HepG2 (cell line): ENCODE results near the gene TUT1. TPM values are rescaled to one million over a fixed set of nuclear protein-coding genes. Genes with fewer than 3 reads are reported as not detected.

Source experiments
- ATAC-seq: fragments of 200-7000 bp; cut with Tn5 transposase; 3 replicates; pipeline ENCODE4 v1.9.1; 2020; ENCODE audit warnings: mild to moderate bottlenecking, moderate library complexity
- BruUV-seq: library from RNA; stranded (reverse); fragments of 400-500 nt; replicated peaks from 2 replicates; lab custom pipeline; 2021; lab: Mats Ljungman, UMichigan
- CTCF ChIA-PET: fragments of 300-600 bp; formaldehyde crosslinking; extraction: SDS; loops from one replicate; lab custom pipeline; 2021; ENCODE audit warnings: low total read pairs, inconsistent platforms, low intra/inter-chr PET ratio; lab: Yijun Ruan, JAX
- POLR2A ChIA-PET: fragments of 350-600 bp; sonication (Branson Sonifier 250); formaldehyde crosslinking; loops from one replicate; lab custom pipeline; 2020; ENCODE audit warnings: antibody characterized with exemption, inconsistent platforms; lab: Yijun Ruan, JAX
- DNase-seq: peaks from one replicate; pipeline ENCODE4 v3.0.0-alpha.2; 2015; ENCODE audit warnings: low spot score
- FAIRE-seq: peaks from 3 replicates; lab custom pipeline; 2011; peaks lifted over from hg19 to GRCh38; lab: Jason Lieb, UNC
- H2AFZ ChIP-seq: one replicate; pipeline ENCODE4 v1.6.1; 2011; ENCODE audit warnings: low read length, inconsistent platforms
- H3K27ac ChIP-seq: fragments of 300-600 bp; 3 replicates; pipeline ENCODE4 v1.8.0; 2011; ENCODE audit warnings: mixed run types, mild to moderate bottlenecking, mixed read lengths, low read length, inconsistent platforms; ENCODE audit not compliant: insufficient read depth; ENCODE audit errors: extremely low read length
- H3K27me3 ChIP-seq, 2 experiments: fragments of 200-600 bp in 1 of 2; 2 replicates in 1 of 2; 3 replicates in 1 of 2; pipeline versions ENCODE4 v1.6.0 to v1.8.0; 2011; ENCODE audit warnings: low read length in 2 of 2, mild to moderate bottlenecking in 2 of 2, moderate library complexity in 2 of 2, inconsistent platforms in 1 of 2; ENCODE audit not compliant: insufficient read depth in 2 of 2, control insufficient read depth in 1 of 2
- H3K36me3 ChIP-seq, 2 experiments: fragments of 200-600 bp in 1 of 2; replicated peaks in 1 of 2; 2 replicates in 1 of 2; 3 replicates in 1 of 2; pipeline versions ENCODE4 v1.5.1 to v1.8.0; 2011; ENCODE audit warnings: low read length in 2 of 2, inconsistent platforms in 1 of 2; ENCODE audit not compliant: insufficient read depth in 2 of 2, control insufficient read depth in 1 of 2
- H3K4me1 ChIP-seq: 2 replicates; pipeline ENCODE4 v1.5.1; 2012; ENCODE audit warnings: low read length, inconsistent platforms; ENCODE audit not compliant: insufficient read depth
- H3K4me2 ChIP-seq: 2 replicates; pipeline ENCODE4 v1.6.0; 2011; ENCODE audit warnings: low read depth, low read length, inconsistent platforms
- H3K4me3 ChIP-seq, 3 experiments: fragments of 200-600 bp in 1 of 3; sonication (generic), shearing (Covaris generic) in 1 of 3; replicated peaks in 1 of 3; 2 replicates each; pipeline ENCODE4 v1.5.1; 2011 to 2016; ENCODE audit warnings: low read length in 3 of 3, inconsistent platforms in 2 of 3, low read depth in 2 of 3, mild to moderate bottlenecking in 2 of 3, control low read depth in 1 of 3, mixed read lengths in 1 of 3; ENCODE audit not compliant: insufficient read depth in 1 of 3
- H3K79me2 ChIP-seq: one replicate; pipeline ENCODE4 v1.6.1; 2011; ENCODE audit warnings: low read length, inconsistent platforms; ENCODE audit not compliant: insufficient read depth
- H3K9ac ChIP-seq: 2 replicates; pipeline ENCODE4 v1.6.0; 2011; ENCODE audit warnings: mild to moderate bottlenecking, low read depth, low read length, inconsistent platforms; ENCODE audit not compliant: insufficient read depth
- H3K9me3 ChIP-seq: 2 replicates; pipeline ENCODE4 v1.5.1; 2012; ENCODE audit warnings: mild to moderate bottlenecking, low read length
- H4K20me1 ChIP-seq: 2 replicates; pipeline ENCODE4 v1.6.0; 2011; ENCODE audit warnings: inconsistent platforms, mild to moderate bottlenecking, low read length, moderate library complexity; ENCODE audit not compliant: insufficient read depth
- AGO2 ChIP-seq: fragments of 200-400 bp; formaldehyde crosslinking; optimal IDR thresholded peaks from 2 replicates; pipeline ENCODE3; 2017; ENCODE audit warnings: mild to moderate bottlenecking, low read depth, low read length, moderate library complexity
- ATAD3A ChIP-seq: sonication (generic); formaldehyde crosslinking; IDR thresholded peaks from 2 replicates; pipeline ENCODE4 v1.4.0; 2020; ENCODE audit warnings: missing genetic modification reagents
- HCFC1 ChIP-seq: fragments of 150-350 bp; IDR thresholded peaks from 2 replicates; pipeline ENCODE4 v1.6.1; 2014; ENCODE audit warnings: low read depth, low read length
- HES4 ChIP-seq: sonication (generic); formaldehyde crosslinking; IDR thresholded peaks from 2 replicates; pipeline ENCODE4 v1.9.0; 2021; ENCODE audit warnings: mild to moderate bottlenecking, missing genetic modification reagents, borderline replicate concordance
- KDM5A ChIP-seq: fragments of 200-600 bp; sonication (generic); IDR thresholded peaks from 2 replicates; pipeline ENCODE4 v1.7.0; 2018; ENCODE audit warnings: antibody characterized with exemption, mild to moderate bottlenecking, low read length, borderline replicate concordance
- RFX3 ChIP-seq: IDR thresholded peaks from 2 replicates; pipeline ENCODE4 v1.6.1; 2016; ENCODE audit warnings: missing biosample characterization, missing genetic modification reagents
- SMAD9 ChIP-seq: sonication (generic); formaldehyde crosslinking; IDR thresholded peaks from 2 replicates; pipeline ENCODE4 v1.5.1; 2020; ENCODE audit warnings: mild to moderate bottlenecking, missing genetic modification reagents
- ZNF737 ChIP-seq: sonication (generic); formaldehyde crosslinking; IDR thresholded peaks from 2 replicates; pipeline ENCODE4 v1.5.0; 2020; ENCODE audit warnings: missing genetic modification reagents, mild to moderate bottlenecking, borderline replicate concordance
- WGBS: methylation state at CpG from one replicate; pipeline ENCODE4 v1.1.6; 2017; ENCODE audit warnings: low lambda C conversion rate; 5-methylcytosine and 5-hydroxymethylcytosine counted together
- in situ Hi-C: cut with HindIII; loops from 2 replicates; pipeline ENCODE4 v1.10.0; 2017; ENCODE audit warnings: low pct_unique_long_range_greater_than_20kb; ENCODE audit not compliant: extremely low pct_ligation_motif_present
- intact Hi-C: fragments of 100-400 bp; cut with micrococcal nuclease; formaldehyde crosslinking; loops from one replicate; pipeline ENCODE4 v1.10.0; 2022; ENCODE audit not compliant: unreplicated experiment
- polyA plus RNA-seq, 8 experiments: library from polyadenylated mRNA; depleted of rRNA in 3 of 8; stranded (reverse) in 7 of 8; unstranded in 1 of 8; fragments of >200 nt; fragmentation: Illumina TruSeq in 4 of 8; extraction: Trizol in 4 of 8; gene quantifications; 2 replicates each; pipeline versions ENCODE4 v1.2.1 to v1.2.3, GENCODE V29; 2011 to 2016; ENCODE audit warnings: low read depth in 4 of 8, missing spikeins in 1 of 8, mixed read lengths in 1 of 8; ENCODE audit not compliant: insufficient read depth in 1 of 8
- total RNA-seq, 5 experiments: library from RNA; depleted of rRNA; stranded (reverse); fragments of >200 nt; fragmentation: Illumina TruSeq; extraction: Trizol; gene quantifications; 2 replicates each; pipeline ENCODE4 v1.2.3, GENCODE V29; 2016; ENCODE audit warnings: low read depth in 1 of 5

The TUT1 gene
- total and polyA plus RNA-seq, 2 of the 13 experiments (the other 11 are each of a cell fraction or from before 2014, with no cell fraction given) = 9.7 to 14.3 TPM

DNA sequence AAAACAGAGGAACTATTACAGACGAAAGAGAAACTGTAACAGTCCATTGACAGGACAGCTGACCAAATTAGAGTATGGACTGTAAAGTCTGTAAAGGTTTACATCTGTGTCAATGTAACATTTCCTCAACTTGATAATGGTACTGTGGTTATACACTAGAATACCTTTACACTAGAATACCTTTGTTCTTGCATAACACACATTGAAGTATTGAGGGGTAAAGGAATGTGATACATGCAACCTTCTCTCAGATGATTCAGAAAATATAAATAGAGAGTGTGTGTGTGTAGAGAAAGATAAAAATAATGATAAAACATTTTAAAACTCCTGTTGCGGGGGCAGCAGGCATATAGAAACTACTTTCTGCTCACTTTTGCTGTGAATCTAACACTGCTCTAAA, 12.1 kb downstream of the TUT1 start:
- Histone ChIP-seq H3K9ac (no peak overlapping the region), H3K4me3 (no peak overlapping the region), H3K79me2 (peaks cover 17% of the 10 kb centered on the region), H3K4me2 (no peak overlapping the region), H4K20me1 (no peaks in the 10 kb centered on the region), H2AFZ (no peak overlapping the region)
- POLR2A ChIA-PET = no interaction called here
- FAIRE-seq (no peak), DNase-seq (no peak)
- WGBS = 100% methylated on average over 2 of the region's 2 CpGs
- TF ChIP-seq SMAD9 (CRISPR knock-in tag) (no peak), HCFC1 (no peak), HES4 (no peak)
- TF ChIP-seq, all 625 proteins: peak for 0
- no TSS peak for BruUV-seq
- in situ Hi-C loops (no loop called here), intact Hi-C loops (no loop called here)
- CTCF ChIA-PET = no interaction called here
- H3K9me3 ChIP-seq = no peaks in the 10 kb centered on the region
- H3K4me1 ChIP-seq = peaks cover 23% of the 10 kb centered on the region
- no peak for ATAC-seq
- peaks cover 12 to 38% of the 10 kb centered on the region in 2 experiments for H3K36me3 ChIP-seq
- H3K27me3 ChIP-seq = no peaks in the 10 kb centered on the region
- no peak overlapping the region for H3K27ac ChIP-seq

DNA sequence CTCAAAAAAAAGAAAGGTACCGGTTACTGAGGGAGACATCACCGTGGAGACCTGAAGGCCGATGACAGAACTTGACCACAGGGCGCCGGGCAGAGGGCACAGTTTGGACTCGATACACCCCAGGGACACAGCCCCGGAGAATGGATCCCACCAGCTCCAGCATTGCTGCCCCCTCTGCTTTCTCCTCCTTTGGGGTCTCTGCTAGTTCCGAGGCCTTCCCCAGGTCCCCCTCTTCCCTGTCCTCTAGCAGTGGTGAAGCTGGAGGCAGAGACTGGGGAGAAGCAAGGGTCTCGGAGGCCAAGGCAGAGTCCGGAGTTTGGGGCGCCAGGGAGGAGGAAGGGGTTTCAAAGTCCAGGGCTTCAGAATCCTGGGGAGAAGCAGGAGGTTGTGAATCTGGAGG, 12.8 kb downstream of the TUT1 start:
- Histone ChIP-seq H3K9me3 (no peaks in the 10 kb centered on the region), H3K9ac (no peak overlapping the region), H3K79me2 (peaks cover 21% of the 10 kb centered on the region), H2AFZ (no peak overlapping the region), H3K4me2 (no peak overlapping the region), H3K27me3 (no peaks in the 10 kb centered on the region), H4K20me1 (no peaks in the 10 kb centered on the region), H3K4me3 (no peak overlapping the region), H3K4me1 (peaks cover 23% of the 10 kb centered on the region), H3K36me3 (peaks cover 12 to 36% of the 10 kb centered on the region in 2 experiments), H3K27ac (no peak overlapping the region)
- BruUV-seq = no TSS peak
- no peak for DNase-seq
- ATAC-seq = no peak
- FAIRE-seq = no peak
- intact Hi-C loops = no loop called here
- in situ Hi-C loops = no loop called here
- WGBS = over 99% methylated on average over 11 of the region's 11 CpGs
- CTCF ChIA-PET = no interaction called here
- no peak for TF ChIP-seq RFX3 (CRISPR knock-in tag)
- TF ChIP-seq AGO2 = peak; percentile 15
- no peak for TF ChIP-seq KDM5A
- no peak for TF ChIP-seq ZNF737 (CRISPR knock-in tag)
- no peak for TF ChIP-seq ATAD3A
- POLR2A ChIA-PET = interaction anchor here (2.0 kb wide), 1 partner anchor 13 kb away, joined by 5 read pairs; the partner anchor contains the start of gene TUT1
